Neural crest cell (in vitro differentiated cells): ENCODE results near the gene SMAD9. TPM values are rescaled to one million over a fixed set of nuclear protein-coding genes. Genes with fewer than 3 reads are reported as not detected.
A peak's percentile ranks its signal among the peaks of the same experiment; 100 is the strongest.

Source experiments
- DNase-seq: peaks from one replicate; pipeline ENCODE4 v3.0.0; 2021; ENCODE audit warnings: low read depth, mixed read lengths, low spot score
- H3K27ac Mint-ChIP-seq: one replicate; pipeline ENCODE4 v1.8.0; 2021; ENCODE audit warnings: mild to moderate bottlenecking, mixed read lengths; ENCODE audit not compliant: unreplicated experiment
- H3K27me3 Mint-ChIP-seq: 2 replicates; pipeline ENCODE4 v1.8.0; 2021; ENCODE audit warnings: low read depth, mild to moderate bottlenecking, mixed read lengths
- H3K36me3 Mint-ChIP-seq: 2 replicates; pipeline ENCODE4 v1.8.0; 2021; ENCODE audit warnings: low read depth, mild to moderate bottlenecking, mixed read lengths
- H3K4me1 Mint-ChIP-seq: 2 replicates; pipeline ENCODE4 v1.8.0; 2021; ENCODE audit warnings: mixed read lengths
- H3K4me3 Mint-ChIP-seq: one replicate; pipeline ENCODE4 v1.8.0; 2021; ENCODE audit warnings: mild to moderate bottlenecking, mixed read lengths
- H3K9me3 Mint-ChIP-seq: 2 replicates; pipeline ENCODE4 v1.8.0; 2021; ENCODE audit warnings: mixed read lengths
- total RNA-seq: library from RNA; stranded (reverse); gene quantifications from 2 replicates; pipeline ENCODE4 v1.2.1, GENCODE V29; 2021
- TF ChIP-seq, protein P1 (sequence below): fragments of 200-600 bp; sonication (generic); conservative IDR thresholded peaks from 2 replicates; pipeline ENCODE4 v1.5.0; 2021; ENCODE audit warnings: antibody characterized with exemption, mild to moderate bottlenecking

The SMAD9 gene
- total RNA-seq, 1 donor from 2014 or later, result 2.2 TPM

DNA sequence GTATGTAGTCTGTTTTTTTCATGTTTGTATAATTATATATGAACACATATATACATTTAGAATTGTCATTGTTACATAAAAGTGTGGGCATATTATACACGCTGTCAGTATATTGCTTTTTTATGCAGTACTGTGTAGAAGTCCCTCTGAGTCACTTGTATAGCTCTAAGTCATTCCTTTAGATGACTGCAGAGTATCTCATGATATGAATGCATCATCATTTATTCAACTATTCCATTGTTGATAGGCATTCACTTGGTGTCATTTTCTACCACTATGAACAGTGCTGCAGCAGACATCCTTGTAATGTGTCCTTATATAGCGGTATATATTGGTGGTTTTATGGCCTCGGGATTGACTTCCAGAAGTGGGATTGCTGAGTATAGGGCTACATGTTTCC lies 85.7 kb downstream of the SMAD9 start:
- H3K36me3 Mint-ChIP-seq, result no peaks in the 10 kb centered on the region
- H3K27ac Mint-ChIP-seq, result no peak overlapping the region
- TF ChIP-seq, protein P1, sequence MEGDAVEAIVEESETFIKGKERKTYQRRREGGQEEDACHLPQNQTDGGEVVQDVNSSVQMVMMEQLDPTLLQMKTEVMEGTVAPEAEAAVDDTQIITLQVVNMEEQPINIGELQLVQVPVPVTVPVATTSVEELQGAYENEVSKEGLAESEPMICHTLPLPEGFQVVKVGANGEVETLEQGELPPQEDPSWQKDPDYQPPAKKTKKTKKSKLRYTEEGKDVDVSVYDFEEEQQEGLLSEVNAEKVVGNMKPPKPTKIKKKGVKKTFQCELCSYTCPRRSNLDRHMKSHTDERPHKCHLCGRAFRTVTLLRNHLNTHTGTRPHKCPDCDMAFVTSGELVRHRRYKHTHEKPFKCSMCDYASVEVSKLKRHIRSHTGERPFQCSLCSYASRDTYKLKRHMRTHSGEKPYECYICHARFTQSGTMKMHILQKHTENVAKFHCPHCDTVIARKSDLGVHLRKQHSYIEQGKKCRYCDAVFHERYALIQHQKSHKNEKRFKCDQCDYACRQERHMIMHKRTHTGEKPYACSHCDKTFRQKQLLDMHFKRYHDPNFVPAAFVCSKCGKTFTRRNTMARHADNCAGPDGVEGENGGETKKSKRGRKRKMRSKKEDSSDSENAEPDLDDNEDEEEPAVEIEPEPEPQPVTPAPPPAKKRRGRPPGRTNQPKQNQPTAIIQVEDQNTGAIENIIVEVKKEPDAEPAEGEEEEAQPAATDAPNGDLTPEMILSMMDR, result no peak
- H3K4me3 Mint-ChIP-seq, result no peak overlapping the region
- no peaks in the 10 kb centered on the region for H3K9me3 Mint-ChIP-seq
- DNase-seq, result no peak
- no peaks in the 10 kb centered on the region for H3K27me3 Mint-ChIP-seq
- no peaks in the 10 kb centered on the region for H3K4me1 Mint-ChIP-seq

DNA sequence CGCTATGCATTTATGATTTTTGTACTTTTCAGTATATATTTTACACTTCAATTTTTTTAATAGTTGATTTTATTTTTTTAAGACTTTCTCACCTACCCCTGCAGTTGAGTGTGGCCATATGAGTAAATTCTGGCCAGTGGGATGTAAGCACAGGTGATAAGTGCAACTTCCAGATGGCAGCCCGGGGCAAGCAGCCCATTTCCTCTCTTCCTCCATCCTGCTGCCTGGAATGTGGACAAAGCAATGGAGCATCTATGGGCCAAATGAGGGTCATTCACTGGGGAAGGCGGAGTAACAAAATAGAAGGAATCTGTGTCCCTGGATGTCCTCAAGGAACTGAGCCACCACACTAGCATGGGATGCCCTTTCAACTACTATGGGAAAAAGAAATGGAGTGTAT lies 88.7 kb downstream of the SMAD9 start:
- no peak overlapping the region for H3K4me3 Mint-ChIP-seq
- TF ChIP-seq, protein P1, result no peak
- no peaks in the 10 kb centered on the region for H3K36me3 Mint-ChIP-seq
- no peak overlapping the region for H3K27ac Mint-ChIP-seq
- no peaks in the 10 kb centered on the region for H3K27me3 Mint-ChIP-seq
- H3K9me3 Mint-ChIP-seq, result no peaks in the 10 kb centered on the region
- H3K4me1 Mint-ChIP-seq, result no peaks in the 10 kb centered on the region
- no peak for DNase-seq

DNA sequence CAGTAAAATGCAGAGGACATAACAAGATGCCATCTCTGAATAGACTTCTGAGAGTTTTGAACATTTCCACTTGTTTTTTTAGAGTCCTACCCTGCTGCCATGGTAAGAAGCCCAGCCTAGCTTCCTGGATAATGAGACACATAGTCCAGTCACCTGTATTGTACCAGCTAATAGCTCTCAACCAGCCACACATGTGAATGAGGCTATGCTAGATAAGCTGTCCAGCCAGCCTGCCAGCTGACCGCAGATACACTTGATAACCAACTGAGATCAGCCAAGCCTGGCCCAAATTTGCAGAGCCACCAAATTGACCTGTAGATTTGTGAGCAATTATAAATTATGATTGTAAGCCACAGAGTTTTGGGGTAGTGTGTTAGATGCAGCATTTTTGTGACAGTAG lies 90.3 kb downstream of the SMAD9 start:
- no peaks in the 10 kb centered on the region for H3K27me3 Mint-ChIP-seq
- H3K9me3 Mint-ChIP-seq, result no peaks in the 10 kb centered on the region
- no peak overlapping the region for H3K27ac Mint-ChIP-seq
- H3K4me3 Mint-ChIP-seq, result no peak overlapping the region
- DNase-seq, result no peak
- TF ChIP-seq, protein P1, result no peak
- no peaks in the 10 kb centered on the region for H3K4me1 Mint-ChIP-seq
- H3K36me3 Mint-ChIP-seq, result no peaks in the 10 kb centered on the region

DNA sequence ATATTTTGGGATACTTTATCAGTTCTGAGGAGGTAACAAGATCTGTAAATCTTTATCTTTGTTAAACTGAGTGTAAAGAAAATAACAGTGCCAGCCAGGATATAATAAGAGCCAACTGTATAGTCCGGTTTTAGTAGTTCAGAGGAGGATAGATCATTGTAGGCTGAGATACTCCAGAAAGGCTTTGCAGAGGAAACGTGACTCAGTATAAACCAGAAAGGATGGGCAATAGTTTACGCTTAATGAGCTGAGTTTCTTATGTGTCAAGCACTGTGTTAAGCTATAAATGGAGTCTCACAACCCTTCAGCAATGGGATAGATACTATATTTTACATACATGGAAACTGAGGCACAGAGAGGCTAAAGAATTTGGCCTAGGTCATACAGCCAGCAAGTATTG lies 97.3 kb downstream of the SMAD9 start:
- Mint-ChIP-seq H3K4me1 (peaks cover 28% of the 10 kb centered on the region), H3K36me3 (no peaks in the 10 kb centered on the region), H3K27me3 (no peaks in the 10 kb centered on the region), H3K9me3 (no peaks in the 10 kb centered on the region), H3K4me3 (no peak overlapping the region), H3K27ac (no peak overlapping the region)
- TF ChIP-seq, protein P1, result no peak
- DNase-seq, result no peak

DNA sequence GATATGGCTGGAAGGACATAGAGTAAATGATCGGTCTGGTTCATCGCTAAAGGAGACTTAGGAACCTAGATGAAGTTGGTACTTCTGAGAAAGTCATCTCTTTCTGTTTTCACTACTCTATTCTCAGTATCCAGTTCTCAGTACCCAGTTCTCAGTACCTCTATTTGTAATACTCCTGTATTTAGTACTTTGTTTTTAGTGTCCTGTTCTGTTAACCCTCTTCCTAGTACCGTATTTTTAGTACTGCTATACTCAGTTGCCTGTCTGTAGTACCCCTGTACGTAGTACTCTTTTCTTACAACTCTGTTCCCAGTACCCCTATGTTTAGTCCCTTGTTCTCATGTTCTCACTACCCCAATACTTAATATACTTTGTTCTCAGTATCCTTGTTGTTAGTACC lies 99.8 kb downstream of the SMAD9 start:
- Mint-ChIP-seq H3K4me3 (peak overlapping the region; percentile 91), H3K27ac (no peak overlapping the region), H3K9me3 (no peaks in the 10 kb centered on the region), H3K36me3 (no peaks in the 10 kb centered on the region), H3K27me3 (no peaks in the 10 kb centered on the region), H3K4me1 (peaks cover 28% of the 10 kb centered on the region)
- TF ChIP-seq, protein P1, result no peak
- DNase-seq, result no peak

DNA sequence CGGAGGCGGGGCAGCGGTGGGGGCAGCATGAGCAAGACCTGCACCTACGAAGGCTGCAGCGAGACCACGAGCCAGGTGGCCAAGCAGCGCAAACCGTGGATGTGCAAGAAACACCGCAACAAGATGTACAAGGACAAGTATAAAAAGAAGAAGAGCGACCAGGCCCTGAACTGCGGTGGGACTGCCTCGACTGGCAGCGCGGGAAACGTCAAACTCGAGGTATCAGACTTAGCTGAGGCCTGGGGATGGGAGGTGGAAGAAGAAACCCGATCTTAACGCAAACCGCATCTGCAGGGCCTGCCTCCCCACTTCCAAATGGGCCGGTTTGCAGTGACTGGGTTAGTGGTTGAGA lies 100.3 kb downstream of the SMAD9 start:
- no peak for DNase-seq
- Mint-ChIP-seq H3K27ac (peak overlapping the region; percentile 89), H3K4me3 (peak overlapping the region; percentile 91), H3K4me1 (peaks cover 28% of the 10 kb centered on the region), H3K36me3 (no peaks in the 10 kb centered on the region), H3K9me3 (no peaks in the 10 kb centered on the region), H3K27me3 (no peaks in the 10 kb centered on the region)
- TF ChIP-seq, protein P1, result no peak
